ENCODE data around the gene SH3BP4. TPM values are rescaled to one million over a fixed set of nuclear protein-coding genes. Genes with fewer than 3 reads are reported as not detected.

SH3BP4 gene
- total and polyA plus RNA-seq, 2 of the 13 experiments (the other 11 are each of a cell fraction or from before 2014, with no cell fraction given), result 34.6 to 99.1 TPM

DNA sequence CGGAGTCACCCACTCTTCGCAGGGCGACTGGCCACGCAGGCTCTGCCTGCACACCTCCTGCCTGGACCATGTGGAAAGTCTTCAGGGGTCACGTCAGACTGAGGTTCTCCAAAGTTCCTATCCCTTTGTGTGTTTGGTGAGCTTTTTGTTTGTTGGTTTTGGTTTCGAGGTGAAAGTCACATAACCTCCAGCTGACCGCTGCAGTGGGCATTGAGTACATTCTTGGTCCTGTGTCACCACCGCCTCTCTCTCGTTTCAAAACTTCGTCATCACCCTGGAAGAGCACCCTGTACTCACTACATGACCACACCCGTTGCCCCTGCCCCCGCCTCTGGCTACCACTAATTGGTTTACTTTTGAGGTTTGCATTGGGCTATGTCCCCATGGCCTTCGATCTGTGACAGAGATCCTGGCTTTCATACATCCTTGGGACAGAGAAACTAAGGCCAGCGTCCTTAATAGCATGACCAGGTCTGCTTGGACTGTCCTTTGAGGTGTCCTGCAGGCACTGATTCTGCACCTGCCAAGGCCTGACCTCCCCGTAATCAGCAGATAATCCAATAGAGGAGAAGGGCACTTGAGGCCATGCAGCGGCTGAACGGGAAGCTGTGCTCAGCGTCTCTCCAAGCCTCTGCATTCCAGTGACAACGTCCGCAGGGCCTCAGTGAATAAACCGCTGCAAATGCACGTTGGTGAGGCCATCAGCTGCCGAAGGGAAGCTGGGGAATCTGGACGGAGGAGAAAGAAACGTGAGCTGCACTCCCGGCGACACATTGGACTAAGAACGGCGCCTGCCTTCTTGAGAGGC, 46.8 kb downstream of the SH3BP4 start (continued):
- TF ChIP-seq, protein P1, sequence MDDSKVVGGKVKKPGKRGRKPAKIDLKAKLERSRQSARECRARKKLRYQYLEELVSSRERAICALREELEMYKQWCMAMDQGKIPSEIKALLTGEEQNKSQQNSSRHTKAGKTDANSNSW (CRISPR knock-in tag; IDR thresholded peaks at IDR 0.05; ENCODE audit: borderline replicate concordance), result no peak
- TF ChIP-seq MTA1 (CRISPR knock-in tag; IDR thresholded peaks at IDR 0.05; ENCODE audit: borderline replicate concordance) (peak; percentile 56; the same call in 1 of the 2 replicates), HMG20B (CRISPR knock-in tag; conservative IDR thresholded peaks at IDR 0.05) (no peak), GFI1 (CRISPR knock-in tag; IDR thresholded peaks at IDR 0.05; ENCODE audit: borderline replicate concordance) (no peak; the same call in 1 of the 2 replicates), HNF4A (CRISPR knock-in tag; IDR thresholded peaks at IDR 0.05) (peak; percentile 69), ZNF33B (CRISPR knock-in tag; IDR thresholded peaks at IDR 0.05) (no peak), JUND (CRISPR knock-in tag; IDR thresholded peaks at IDR 0.05) (peak; percentile 15), KLF11 (CRISPR knock-in tag; IDR thresholded peaks at IDR 0.05) (no peak), ZBTB8A (CRISPR knock-in tag; IDR thresholded peaks at IDR 0.05; ENCODE audit: borderline replicate concordance, low read depth) (no peak), ZNF878 (CRISPR knock-in tag; IDR thresholded peaks at IDR 0.05) (no peak), ZSCAN30 (CRISPR knock-in tag; IDR thresholded peaks at IDR 0.05) (no peak), SRF (IDR thresholded peaks at IDR 0.05; ENCODE audit: low read depth, low read length) (no peak)
- TF ChIP-seq, protein P2, sequence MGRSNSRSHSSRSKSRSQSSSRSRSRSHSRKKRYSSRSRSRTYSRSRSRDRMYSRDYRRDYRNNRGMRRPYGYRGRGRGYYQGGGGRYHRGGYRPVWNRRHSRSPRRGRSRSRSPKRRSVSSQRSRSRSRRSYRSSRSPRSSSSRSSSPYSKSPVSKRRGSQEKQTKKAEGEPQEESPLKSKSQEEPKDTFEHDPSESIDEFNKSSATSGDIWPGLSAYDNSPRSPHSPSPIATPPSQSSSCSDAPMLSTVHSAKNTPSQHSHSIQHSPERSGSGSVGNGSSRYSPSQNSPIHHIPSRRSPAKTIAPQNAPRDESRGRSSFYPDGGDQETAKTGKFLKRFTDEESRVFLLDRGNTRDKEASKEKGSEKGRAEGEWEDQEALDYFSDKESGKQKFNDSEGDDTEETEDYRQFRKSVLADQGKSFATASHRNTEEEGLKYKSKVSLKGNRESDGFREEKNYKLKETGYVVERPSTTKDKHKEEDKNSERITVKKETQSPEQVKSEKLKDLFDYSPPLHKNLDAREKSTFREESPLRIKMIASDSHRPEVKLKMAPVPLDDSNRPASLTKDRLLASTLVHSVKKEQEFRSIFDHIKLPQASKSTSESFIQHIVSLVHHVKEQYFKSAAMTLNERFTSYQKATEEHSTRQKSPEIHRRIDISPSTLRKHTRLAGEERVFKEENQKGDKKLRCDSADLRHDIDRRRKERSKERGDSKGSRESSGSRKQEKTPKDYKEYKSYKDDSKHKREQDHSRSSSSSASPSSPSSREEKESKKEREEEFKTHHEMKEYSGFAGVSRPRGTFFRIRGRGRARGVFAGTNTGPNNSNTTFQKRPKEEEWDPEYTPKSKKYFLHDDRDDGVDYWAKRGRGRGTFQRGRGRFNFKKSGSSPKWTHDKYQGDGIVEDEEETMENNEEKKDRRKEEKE (IDR thresholded peaks at IDR 0.05), result no peak
- TF ChIP-seq, protein P3, sequence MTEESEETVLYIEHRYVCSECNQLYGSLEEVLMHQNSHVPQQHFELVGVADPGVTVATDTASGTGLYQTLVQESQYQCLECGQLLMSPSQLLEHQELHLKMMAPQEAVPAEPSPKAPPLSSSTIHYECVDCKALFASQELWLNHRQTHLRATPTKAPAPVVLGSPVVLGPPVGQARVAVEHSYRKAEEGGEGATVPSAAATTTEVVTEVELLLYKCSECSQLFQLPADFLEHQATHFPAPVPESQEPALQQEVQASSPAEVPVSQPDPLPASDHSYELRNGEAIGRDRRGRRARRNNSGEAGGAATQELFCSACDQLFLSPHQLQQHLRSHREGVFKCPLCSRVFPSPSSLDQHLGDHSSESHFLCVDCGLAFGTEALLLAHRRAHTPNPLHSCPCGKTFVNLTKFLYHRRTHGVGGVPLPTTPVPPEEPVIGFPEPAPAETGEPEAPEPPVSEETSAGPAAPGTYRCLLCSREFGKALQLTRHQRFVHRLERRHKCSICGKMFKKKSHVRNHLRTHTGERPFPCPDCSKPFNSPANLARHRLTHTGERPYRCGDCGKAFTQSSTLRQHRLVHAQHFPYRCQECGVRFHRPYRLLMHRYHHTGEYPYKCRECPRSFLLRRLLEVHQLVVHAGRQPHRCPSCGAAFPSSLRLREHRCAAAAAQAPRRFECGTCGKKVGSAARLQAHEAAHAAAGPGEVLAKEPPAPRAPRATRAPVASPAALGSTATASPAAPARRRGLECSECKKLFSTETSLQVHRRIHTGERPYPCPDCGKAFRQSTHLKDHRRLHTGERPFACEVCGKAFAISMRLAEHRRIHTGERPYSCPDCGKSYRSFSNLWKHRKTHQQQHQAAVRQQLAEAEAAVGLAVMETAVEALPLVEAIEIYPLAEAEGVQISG (CRISPR knock-in tag; IDR thresholded peaks at IDR 0.05), result no peak
- TF ChIP-seq, protein P4, sequence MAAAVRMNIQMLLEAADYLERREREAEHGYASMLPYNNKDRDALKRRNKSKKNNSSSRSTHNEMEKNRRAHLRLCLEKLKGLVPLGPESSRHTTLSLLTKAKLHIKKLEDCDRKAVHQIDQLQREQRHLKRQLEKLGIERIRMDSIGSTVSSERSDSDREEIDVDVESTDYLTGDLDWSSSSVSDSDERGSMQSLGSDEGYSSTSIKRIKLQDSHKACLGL (CRISPR knock-in tag; IDR thresholded peaks at IDR 0.05), result peak; percentile 72; the same call in 1 of the 2 replicates
- TF ChIP-seq, protein P5, sequence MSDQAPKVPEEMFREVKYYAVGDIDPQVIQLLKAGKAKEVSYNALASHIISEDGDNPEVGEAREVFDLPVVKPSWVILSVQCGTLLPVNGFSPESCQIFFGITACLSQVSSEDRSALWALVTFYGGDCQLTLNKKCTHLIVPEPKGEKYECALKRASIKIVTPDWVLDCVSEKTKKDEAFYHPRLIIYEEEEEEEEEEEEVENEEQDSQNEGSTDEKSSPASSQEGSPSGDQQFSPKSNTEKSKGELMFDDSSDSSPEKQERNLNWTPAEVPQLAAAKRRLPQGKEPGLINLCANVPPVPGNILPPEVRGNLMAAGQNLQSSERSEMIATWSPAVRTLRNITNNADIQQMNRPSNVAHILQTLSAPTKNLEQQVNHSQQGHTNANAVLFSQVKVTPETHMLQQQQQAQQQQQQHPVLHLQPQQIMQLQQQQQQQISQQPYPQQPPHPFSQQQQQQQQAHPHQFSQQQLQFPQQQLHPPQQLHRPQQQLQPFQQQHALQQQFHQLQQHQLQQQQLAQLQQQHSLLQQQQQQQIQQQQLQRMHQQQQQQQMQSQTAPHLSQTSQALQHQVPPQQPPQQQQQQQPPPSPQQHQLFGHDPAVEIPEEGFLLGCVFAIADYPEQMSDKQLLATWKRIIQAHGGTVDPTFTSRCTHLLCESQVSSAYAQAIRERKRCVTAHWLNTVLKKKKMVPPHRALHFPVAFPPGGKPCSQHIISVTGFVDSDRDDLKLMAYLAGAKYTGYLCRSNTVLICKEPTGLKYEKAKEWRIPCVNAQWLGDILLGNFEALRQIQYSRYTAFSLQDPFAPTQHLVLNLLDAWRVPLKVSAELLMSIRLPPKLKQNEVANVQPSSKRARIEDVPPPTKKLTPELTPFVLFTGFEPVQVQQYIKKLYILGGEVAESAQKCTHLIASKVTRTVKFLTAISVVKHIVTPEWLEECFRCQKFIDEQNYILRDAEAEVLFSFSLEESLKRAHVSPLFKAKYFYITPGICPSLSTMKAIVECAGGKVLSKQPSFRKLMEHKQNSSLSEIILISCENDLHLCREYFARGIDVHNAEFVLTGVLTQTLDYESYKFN (CRISPR knock-in tag; conservative IDR thresholded peaks at IDR 0.05), result peak; percentile 78

Measured in HepG2 (cell line).